ENCODE measurements around the gene VPS36.

The VPS36 gene

DNA sequence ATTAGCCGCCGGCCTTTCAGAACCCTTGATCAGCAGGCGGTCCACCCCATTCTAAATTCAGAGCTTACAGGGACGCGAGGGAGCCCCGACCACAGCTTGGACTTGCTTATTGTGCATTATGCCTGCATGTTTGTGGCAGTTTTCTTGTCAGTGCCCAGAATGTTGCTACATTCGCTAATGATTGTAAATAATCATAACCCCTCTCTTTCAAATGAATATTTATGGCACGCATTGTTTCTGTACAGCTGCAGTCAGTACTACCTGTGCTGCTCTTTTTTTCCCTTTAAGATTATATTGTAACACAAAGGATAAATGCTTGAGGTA lies 321 bp upstream of the VPS36 start:
- ATAC-seq, result no peak
- TF ChIP-seq ISL1 (CRISPR knock-in tag; IDR thresholded peaks at IDR 0.05), result no peak
- TF ChIP-seq ZNF565 (CRISPR knock-in tag; conservative IDR thresholded peaks at IDR 0.05; ENCODE audit: low read depth), result no peak
- no peak for TF ChIP-seq ZNF70 (CRISPR knock-in tag; IDR thresholded peaks at IDR 0.05)
- TF ChIP-seq RARB (CRISPR knock-in tag; IDR thresholded peaks at IDR 0.05), result no peak
- no peak for TF ChIP-seq TOX (CRISPR knock-in tag; IDR thresholded peaks at IDR 0.05; ENCODE audit: borderline replicate concordance)
- TF ChIP-seq, protein P1, sequence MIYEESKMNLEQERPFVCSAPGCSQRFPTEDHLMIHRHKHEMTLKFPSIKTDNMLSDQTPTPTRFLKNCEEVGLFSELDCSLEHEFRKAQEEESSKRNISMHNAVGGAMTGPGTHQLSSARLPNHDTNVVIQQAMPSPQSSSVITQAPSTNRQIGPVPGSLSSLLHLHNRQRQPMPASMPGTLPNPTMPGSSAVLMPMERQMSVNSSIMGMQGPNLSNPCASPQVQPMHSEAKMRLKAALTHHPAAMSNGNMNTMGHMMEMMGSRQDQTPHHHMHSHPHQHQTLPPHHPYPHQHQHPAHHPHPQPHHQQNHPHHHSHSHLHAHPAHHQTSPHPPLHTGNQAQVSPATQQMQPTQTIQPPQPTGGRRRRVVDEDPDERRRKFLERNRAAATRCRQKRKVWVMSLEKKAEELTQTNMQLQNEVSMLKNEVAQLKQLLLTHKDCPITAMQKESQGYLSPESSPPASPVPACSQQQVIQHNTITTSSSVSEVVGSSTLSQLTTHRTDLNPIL (CRISPR knock-in tag; IDR thresholded peaks at IDR 0.05; ENCODE audit: low read depth), result no peak
- TF ChIP-seq, protein P2, sequence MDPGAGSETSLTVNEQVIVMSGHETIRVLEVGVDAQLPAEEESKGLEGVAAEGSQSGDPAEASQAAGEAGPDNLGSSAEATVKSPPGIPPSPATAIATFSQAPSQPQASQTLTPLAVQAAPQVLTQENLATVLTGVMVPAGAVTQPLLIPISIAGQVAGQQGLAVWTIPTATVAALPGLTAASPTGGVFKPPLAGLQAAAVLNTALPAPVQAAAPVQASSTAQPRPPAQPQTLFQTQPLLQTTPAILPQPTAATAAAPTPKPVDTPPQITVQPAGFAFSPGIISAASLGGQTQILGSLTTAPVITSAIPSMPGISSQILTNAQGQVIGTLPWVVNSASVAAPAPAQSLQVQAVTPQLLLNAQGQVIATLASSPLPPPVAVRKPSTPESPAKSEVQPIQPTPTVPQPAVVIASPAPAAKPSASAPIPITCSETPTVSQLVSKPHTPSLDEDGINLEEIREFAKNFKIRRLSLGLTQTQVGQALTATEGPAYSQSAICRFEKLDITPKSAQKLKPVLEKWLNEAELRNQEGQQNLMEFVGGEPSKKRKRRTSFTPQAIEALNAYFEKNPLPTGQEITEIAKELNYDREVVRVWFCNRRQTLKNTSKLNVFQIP (CRISPR knock-in tag; IDR thresholded peaks at IDR 0.05; ENCODE audit: borderline replicate concordance, low read depth), result no peak
- no peak for TF ChIP-seq BACH2 (CRISPR knock-in tag; IDR thresholded peaks at IDR 0.05; ENCODE audit: borderline replicate concordance)
- TF ChIP-seq ZFP3 (CRISPR knock-in tag; IDR thresholded peaks at IDR 0.05), result no peak
- TF ChIP-seq PATZ1 (CRISPR knock-in tag; IDR thresholded peaks at IDR 0.05; ENCODE audit: borderline replicate concordance), result no peak
- no peak for TF ChIP-seq ZFP30 (CRISPR knock-in tag; IDR thresholded peaks at IDR 0.05)
- TF ChIP-seq, protein P3, sequence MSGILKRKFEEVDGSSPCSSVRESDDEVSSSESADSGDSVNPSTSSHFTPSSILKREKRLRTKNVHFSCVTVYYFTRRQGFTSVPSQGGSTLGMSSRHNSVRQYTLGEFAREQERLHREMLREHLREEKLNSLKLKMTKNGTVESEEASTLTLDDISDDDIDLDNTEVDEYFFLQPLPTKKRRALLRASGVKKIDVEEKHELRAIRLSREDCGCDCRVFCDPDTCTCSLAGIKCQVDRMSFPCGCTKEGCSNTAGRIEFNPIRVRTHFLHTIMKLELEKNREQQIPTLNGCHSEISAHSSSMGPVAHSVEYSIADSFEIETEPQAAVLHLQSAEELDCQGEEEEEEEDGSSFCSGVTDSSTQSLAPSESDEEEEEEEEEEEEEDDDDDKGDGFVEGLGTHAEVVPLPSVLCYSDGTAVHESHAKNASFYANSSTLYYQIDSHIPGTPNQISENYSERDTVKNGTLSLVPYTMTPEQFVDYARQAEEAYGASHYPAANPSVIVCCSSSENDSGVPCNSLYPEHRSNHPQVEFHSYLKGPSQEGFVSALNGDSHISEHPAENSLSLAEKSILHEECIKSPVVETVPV (CRISPR knock-in tag; IDR thresholded peaks at IDR 0.05), result no peak
- TF ChIP-seq, protein P4, sequence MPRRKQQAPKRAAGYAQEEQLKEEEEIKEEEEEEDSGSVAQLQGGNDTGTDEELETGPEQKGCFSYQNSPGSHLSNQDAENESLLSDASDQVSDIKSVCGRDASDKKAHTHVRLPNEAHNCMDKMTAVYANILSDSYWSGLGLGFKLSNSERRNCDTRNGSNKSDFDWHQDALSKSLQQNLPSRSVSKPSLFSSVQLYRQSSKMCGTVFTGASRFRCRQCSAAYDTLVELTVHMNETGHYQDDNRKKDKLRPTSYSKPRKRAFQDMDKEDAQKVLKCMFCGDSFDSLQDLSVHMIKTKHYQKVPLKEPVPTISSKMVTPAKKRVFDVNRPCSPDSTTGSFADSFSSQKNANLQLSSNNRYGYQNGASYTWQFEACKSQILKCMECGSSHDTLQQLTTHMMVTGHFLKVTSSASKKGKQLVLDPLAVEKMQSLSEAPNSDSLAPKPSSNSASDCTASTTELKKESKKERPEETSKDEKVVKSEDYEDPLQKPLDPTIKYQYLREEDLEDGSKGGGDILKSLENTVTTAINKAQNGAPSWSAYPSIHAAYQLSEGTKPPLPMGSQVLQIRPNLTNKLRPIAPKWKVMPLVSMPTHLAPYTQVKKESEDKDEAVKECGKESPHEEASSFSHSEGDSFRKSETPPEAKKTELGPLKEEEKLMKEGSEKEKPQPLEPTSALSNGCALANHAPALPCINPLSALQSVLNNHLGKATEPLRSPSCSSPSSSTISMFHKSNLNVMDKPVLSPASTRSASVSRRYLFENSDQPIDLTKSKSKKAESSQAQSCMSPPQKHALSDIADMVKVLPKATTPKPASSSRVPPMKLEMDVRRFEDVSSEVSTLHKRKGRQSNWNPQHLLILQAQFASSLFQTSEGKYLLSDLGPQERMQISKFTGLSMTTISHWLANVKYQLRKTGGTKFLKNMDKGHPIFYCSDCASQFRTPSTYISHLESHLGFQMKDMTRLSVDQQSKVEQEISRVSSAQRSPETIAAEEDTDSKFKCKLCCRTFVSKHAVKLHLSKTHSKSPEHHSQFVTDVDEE (CRISPR knock-in tag; IDR thresholded peaks at IDR 0.05), result no peak

DNA sequence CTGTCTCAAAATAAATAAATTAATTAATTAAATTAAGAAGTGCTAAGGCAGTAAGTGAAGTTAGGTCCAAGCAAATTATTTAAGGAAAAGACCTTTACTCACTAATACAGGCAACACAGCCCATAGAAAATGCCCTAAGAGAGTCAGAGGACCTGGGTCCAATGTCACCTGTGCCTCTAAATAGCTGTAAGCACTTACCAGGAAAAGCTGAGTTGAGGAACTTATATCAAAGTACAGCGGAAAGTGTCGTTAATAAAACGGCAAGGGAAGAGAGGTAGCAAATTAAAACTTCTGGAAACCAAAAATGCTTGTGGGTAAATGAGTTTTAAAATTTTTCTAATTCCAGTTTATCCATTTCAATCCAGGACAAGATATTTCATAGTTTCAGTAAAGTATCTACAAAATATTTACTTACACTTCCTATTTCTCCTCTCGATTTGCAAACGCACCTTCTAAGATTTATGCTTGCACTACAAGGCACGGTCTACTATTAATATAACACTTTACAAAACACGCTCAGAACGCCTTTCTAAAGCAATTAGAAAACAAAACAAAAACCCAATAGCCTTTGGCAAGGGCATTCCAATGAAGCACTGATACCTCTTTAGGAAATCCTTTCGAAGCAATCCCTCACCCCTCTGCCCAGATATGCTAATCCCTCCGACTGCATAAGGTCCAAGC lies 963 bp downstream of the VPS36 start:
- ATAC-seq, result no peak
- TF ChIP-seq ZNF8 (CRISPR knock-in tag; IDR thresholded peaks at IDR 0.05) (no peak), PATZ1 (CRISPR knock-in tag; IDR thresholded peaks at IDR 0.05; ENCODE audit: borderline replicate concordance) (no peak), PPARA (CRISPR knock-in tag; IDR thresholded peaks at IDR 0.05; ENCODE audit: borderline replicate concordance) (no peak)
- TF ChIP-seq, protein P4 (CRISPR knock-in tag; IDR thresholded peaks at IDR 0.05), result no peak
- TF ChIP-seq, protein P1 (CRISPR knock-in tag; IDR thresholded peaks at IDR 0.05; ENCODE audit: low read depth), result no peak

Data from SK-N-SH treated with all-trans-retinoic acid at 6 μM for 48 hours (cell line).